B cell (primary cell): ENCODE measurements around the gene MYPOP.

Experiments
- EZH2 ChIP-seq: IDR thresholded peaks from 2 replicates; pipeline ENCODE4 v1.6.1; 2012; ENCODE audit warnings: borderline replicate concordance, low read depth, mild to moderate bottlenecking, moderate library complexity, low read length; ENCODE audit not compliant: insufficient read depth, poor library complexity, severe bottlenecking
- TF ChIP-seq, protein P1 (sequence below): fragments of 200-600 bp; IDR thresholded peaks from one replicate; pipeline ENCODE4 v1.8.0; 2022; ENCODE audit warnings: antibody characterized with exemption, mild to moderate bottlenecking

DNA sequence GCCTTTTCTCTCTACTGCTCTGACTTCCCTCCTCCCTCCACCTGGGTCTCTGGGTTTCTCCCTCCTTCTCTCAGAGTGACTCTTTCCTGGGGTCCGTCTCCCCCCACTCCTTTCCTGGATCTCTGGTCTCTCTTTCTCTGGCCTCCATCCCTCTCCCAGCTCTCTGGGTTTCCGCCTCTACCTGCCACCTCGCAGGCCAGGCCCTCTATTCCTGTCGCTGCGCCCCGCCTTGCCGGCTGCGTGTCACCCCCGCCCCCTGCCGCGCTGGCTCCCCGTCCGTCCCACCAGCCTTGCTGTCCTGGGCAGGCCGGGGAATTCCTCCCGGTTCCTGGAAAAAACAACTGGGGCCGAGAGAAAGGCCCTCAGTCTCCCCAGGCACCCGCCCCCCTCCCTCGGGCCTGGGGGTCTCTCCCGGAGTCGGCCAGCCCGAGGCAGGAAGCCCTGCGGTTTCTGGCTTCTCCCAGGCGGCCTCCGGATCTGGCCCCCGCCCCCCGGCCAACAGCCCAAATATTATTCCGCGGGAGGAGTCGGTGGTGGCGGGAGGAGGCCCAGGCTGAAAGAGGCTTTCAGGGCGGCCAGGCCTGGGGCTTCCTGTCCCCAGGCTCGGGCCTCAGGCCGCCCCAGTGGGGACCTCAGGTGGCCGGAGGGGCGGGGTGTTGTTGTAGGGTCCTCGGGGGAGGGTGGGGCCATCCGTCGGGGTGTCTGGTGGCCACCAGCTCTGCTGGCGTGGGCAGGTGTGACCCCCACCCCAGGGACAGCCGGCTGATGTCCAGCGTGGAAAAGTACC is 25.8 kb downstream of the MYPOP start:
- TF ChIP-seq, protein P1, sequence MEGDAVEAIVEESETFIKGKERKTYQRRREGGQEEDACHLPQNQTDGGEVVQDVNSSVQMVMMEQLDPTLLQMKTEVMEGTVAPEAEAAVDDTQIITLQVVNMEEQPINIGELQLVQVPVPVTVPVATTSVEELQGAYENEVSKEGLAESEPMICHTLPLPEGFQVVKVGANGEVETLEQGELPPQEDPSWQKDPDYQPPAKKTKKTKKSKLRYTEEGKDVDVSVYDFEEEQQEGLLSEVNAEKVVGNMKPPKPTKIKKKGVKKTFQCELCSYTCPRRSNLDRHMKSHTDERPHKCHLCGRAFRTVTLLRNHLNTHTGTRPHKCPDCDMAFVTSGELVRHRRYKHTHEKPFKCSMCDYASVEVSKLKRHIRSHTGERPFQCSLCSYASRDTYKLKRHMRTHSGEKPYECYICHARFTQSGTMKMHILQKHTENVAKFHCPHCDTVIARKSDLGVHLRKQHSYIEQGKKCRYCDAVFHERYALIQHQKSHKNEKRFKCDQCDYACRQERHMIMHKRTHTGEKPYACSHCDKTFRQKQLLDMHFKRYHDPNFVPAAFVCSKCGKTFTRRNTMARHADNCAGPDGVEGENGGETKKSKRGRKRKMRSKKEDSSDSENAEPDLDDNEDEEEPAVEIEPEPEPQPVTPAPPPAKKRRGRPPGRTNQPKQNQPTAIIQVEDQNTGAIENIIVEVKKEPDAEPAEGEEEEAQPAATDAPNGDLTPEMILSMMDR = no peak
- no peak for TF ChIP-seq EZH2
